Gastrocnemius medialis (tissue), 4 donors: ENCODE measurements around the gene GABRG3. TPM values are rescaled to one million over a fixed set of nuclear protein-coding genes. Genes with fewer than 3 reads are reported as not detected.

Source experiments
- ATAC-seq, 2 donors: fragments of 150-250 bp; one replicate each; pipeline ENCODE4 v1.9.1; 2016
- DNase-seq, 2 donors: peaks; one replicate each; pipeline ENCODE4 v3.0.0-alpha.2; 2019
- H3K27ac ChIP-seq, 4 donors: fragments of 200-600 bp; sonication (generic); 1 replicate in 1 of 4; 2 replicates in 3 of 4; pipeline ENCODE4 v1.5.1; 2016 to 2018; ENCODE audit warnings: mild to moderate bottlenecking in 2 of 4, moderate library complexity in 1 of 4
- H3K27me3 ChIP-seq, 3 donors: fragments of 200-600 bp; sonication (generic) in 2 of 3; 1 replicate in 1 of 3; 2 replicates in 2 of 3; pipeline versions ENCODE4 v1.5.1 to v1.6.0; 2016 to 2019; ENCODE audit warnings: mild to moderate bottlenecking in 1 of 3, moderate library complexity in 1 of 3
- H3K36me3 ChIP-seq, 2 donors: fragments of 200-600 bp; sonication (generic) in 1 of 2; one replicate each; pipeline ENCODE4 v1.5.1; 2017 to 2018
- H3K4me1 ChIP-seq, 2 donors: fragments of 200-600 bp; sonication (generic) in 1 of 2; one replicate each; pipeline ENCODE4 v1.5.1; 2016 to 2017; ENCODE audit warnings: mild to moderate bottlenecking in 2 of 2
- H3K4me3 ChIP-seq, 4 donors: fragments of 200-600 bp; sonication (generic) in 3 of 4; 1 replicate in 1 of 4; 2 replicates in 3 of 4; pipeline ENCODE4 v1.5.1; 2016 to 2019; ENCODE audit warnings: mild to moderate bottlenecking in 2 of 4
- H3K9me3 ChIP-seq, 3 donors: fragments of 200-600 bp; sonication (generic) in 2 of 3; 1 replicate in 1 of 3; 2 replicates in 2 of 3; pipeline ENCODE4 v1.5.1; 2016 to 2019
- CTCF ChIP-seq, 5 experiments: fragments of 450-650 bp in 3 of 5; fragments of 200-600 bp in 2 of 5; sonication (generic) in 2 of 5; IDR thresholded peaks in 4 of 5; conservative IDR thresholded peaks in 1 of 5; 1 replicate in 4 of 5; 2 replicates in 1 of 5; pipeline ENCODE4 v1.5.1; 2016 to 2019; ENCODE audit warnings: antibody characterized with exemption in 5 of 5, mild to moderate bottlenecking in 3 of 5, moderate library complexity in 3 of 5
- POLR2A ChIP-seq, 2 donors: fragments of 450-650 bp; IDR thresholded peaks; one replicate each; pipeline ENCODE4 v1.6.1; 2017; ENCODE audit warnings: antibody characterized with exemption in 2 of 2, mild to moderate bottlenecking in 2 of 2, moderate library complexity in 2 of 2
- in situ Hi-C, 4 donors: fragments of 200-750 bp; cut with MboI; loops; one replicate each; pipeline versions ENCODE4 v1.15.0 to v1.8.0; 2017; ENCODE audit warnings: low sequenced_read_pairs in 4 of 4
- intact Hi-C: fragments of 100-400 bp; cut with DNase I; formaldehyde crosslinking; loops from one replicate; pipeline ENCODE4 v1.15.1; 2023; ENCODE audit warnings: low total_unique reads
- total RNA-seq, 4 donors: library from RNA; depleted of rRNA; stranded (reverse); fragments of >200 nt; gene quantifications; one replicate each; pipeline versions ENCODE4 v1.1.0 to v1.2.3, GENCODE V29; 2016

The GABRG3 gene
- total RNA-seq, 4 donors from 2014 or later: not detected

- H3K4me3 ChIP-seq: no peak overlapping the region
- in situ Hi-C loops (no loop called here), intact Hi-C loops (no loop called here)
- H3K27ac ChIP-seq: no peak overlapping the region
- H3K36me3 ChIP-seq: no peaks in the 10 kb centered on the region
- H3K27me3 ChIP-seq: no peaks in the 10 kb centered on the region
- no peaks in the 10 kb centered on the region for H3K9me3 ChIP-seq
- TF ChIP-seq CTCF (IDR thresholded peaks at IDR 0.05 in 4 of 5, conservative IDR thresholded peaks at IDR 0.05 in 1 of 5): no peak
- no peak for TF ChIP-seq POLR2A (IDR thresholded peaks at IDR 0.05)
- DNase-seq (no peak), ATAC-seq (no peak)
- no peaks in the 10 kb centered on the region for H3K4me1 ChIP-seq
These were observed 277.3 kb downstream of the GABRG3 start for GRCh38 chr15:27248251-27248650.

- in situ Hi-C loops: no loop called here
- ATAC-seq (no peak), DNase-seq (no peak)
- Histone ChIP-seq H3K36me3 (no peaks in the 10 kb centered on the region), H3K4me3 (no peak overlapping the region), H3K27ac (no peak overlapping the region), H3K9me3 (no peaks in the 10 kb centered on the region), H3K27me3 (no peaks in the 10 kb centered on the region), H3K4me1 (no peaks in the 10 kb centered on the region)
- intact Hi-C loops: no loop called here
- TF ChIP-seq CTCF (IDR thresholded peaks at IDR 0.05 in 4 of 5, conservative IDR thresholded peaks at IDR 0.05 in 1 of 5): no peak
- no peak for TF ChIP-seq POLR2A (IDR thresholded peaks at IDR 0.05)
These were observed 278.2 kb downstream of the GABRG3 start for GRCh38 chr15:27249046-27249759.

GRCh38 chr15:27249760-27250109 is 278.8 kb downstream of the GABRG3 start:
- Histone ChIP-seq H3K4me1 (no peaks in the 10 kb centered on the region), H3K27me3 (no peaks in the 10 kb centered on the region), H3K36me3 (no peaks in the 10 kb centered on the region), H3K9me3 (no peaks in the 10 kb centered on the region), H3K4me3 (no peak overlapping the region), H3K27ac (no peak overlapping the region)
- ATAC-seq (no peak), DNase-seq (no peak)
- TF ChIP-seq POLR2A (IDR thresholded peaks at IDR 0.05): no peak
- TF ChIP-seq CTCF (IDR thresholded peaks at IDR 0.05 in 4 of 5, conservative IDR thresholded peaks at IDR 0.05 in 1 of 5): no peak
- intact Hi-C loops (no loop called here), in situ Hi-C loops (no loop called here)

- in situ Hi-C loops: no loop called here
- ATAC-seq (no peak), DNase-seq (no peak)
- Histone ChIP-seq H3K4me3 (no peak overlapping the region), H3K9me3 (no peaks in the 10 kb centered on the region), H3K27me3 (no peaks in the 10 kb centered on the region), H3K4me1 (no peaks in the 10 kb centered on the region), H3K36me3 (no peaks in the 10 kb centered on the region), H3K27ac (no peak overlapping the region)
- intact Hi-C loops: no loop called here
- TF ChIP-seq POLR2A (IDR thresholded peaks at IDR 0.05): no peak
- TF ChIP-seq CTCF (IDR thresholded peaks at IDR 0.05 in 4 of 5, conservative IDR thresholded peaks at IDR 0.05 in 1 of 5): no peak
These were observed 279.2 kb downstream of the GABRG3 start for GRCh38 chr15:27250223-27250622.

GRCh38 chr15:27254055-27254454 is 283.1 kb downstream of the GABRG3 start:
- DNase-seq (no peak), ATAC-seq (no peak)
- Histone ChIP-seq H3K27ac (no peak overlapping the region), H3K4me1 (no peaks in the 10 kb centered on the region), H3K4me3 (no peak overlapping the region), H3K9me3 (no peaks in the 10 kb centered on the region), H3K27me3 (no peaks in the 10 kb centered on the region), H3K36me3 (no peaks in the 10 kb centered on the region)
- in situ Hi-C loops (no loop called here), intact Hi-C loops (no loop called here)
- no peak for TF ChIP-seq POLR2A (IDR thresholded peaks at IDR 0.05)
- TF ChIP-seq CTCF (IDR thresholded peaks at IDR 0.05 in 4 of 5, conservative IDR thresholded peaks at IDR 0.05 in 1 of 5): no peak
